ENCODE data around the gene LDLRAD3.
"Not testable (repeated sequence)": the region's sequence is repeated elsewhere in the genome, so short reads cannot be mapped to it uniquely, and the experiment has no call there.

Gene LDLRAD3

DNA sequence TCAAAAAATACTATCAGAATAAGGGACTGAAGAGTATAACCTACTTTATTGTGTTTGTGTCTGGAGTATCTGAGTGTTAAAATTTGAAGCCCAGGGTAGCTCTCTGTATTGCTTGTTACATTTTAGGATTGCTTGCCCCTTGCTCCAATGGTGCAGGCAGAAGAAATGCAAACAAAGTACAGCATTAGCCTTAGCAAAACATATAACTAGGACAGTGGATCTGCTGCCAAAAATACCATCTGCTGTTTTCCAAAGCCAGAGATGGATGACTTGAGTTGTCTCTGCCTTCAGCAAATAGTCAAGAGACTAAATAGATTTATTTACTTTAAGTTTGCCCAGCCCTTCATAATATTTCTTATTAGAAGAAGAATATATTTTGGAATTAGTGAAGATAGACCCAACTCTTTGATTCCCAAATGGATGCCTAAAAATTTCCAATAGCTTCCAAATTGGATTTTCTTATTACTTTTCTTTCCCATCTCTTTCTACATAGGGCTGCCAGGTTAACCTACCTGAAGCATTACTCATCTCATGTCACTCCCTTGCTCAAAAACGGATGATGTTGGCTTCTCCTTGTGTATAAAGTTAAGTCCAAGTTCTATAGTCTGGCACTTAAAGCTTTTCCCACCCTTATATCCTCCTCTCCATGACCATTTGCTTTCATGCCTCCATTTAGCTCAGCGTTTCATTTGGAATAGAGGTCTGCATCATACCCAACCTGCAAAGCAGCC, 66.3 kb downstream of the LDLRAD3 start:
- DNase-seq (ENCODE audit: low read depth, low spot score), result no peak
- H3K4me3 ChIP-seq (ENCODE audit: low read length), result no peak overlapping the region

DNA sequence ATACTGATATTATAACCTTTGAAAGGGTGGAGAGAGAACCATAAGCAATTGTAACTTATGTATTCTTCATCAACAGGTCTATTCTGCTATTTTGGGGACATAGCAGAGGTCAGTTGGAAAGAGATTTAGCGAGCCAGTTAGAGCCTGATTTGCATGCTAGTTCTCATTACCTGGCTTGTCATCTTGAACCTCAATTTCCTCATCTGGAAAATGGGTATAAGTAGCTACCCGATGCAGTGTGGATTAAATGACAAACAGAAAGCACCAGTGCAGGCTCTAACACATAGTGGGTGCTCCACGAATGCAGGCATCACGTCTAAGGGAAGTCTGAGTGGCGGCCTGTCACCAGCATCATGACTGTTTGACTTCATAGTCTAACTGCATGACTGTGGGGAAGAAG, 67.7 kb downstream of the LDLRAD3 start:
- H3K4me3 ChIP-seq (ENCODE audit: low read length), result no peak overlapping the region
- no peak for DNase-seq (ENCODE audit: low read depth, low spot score)

DNA sequence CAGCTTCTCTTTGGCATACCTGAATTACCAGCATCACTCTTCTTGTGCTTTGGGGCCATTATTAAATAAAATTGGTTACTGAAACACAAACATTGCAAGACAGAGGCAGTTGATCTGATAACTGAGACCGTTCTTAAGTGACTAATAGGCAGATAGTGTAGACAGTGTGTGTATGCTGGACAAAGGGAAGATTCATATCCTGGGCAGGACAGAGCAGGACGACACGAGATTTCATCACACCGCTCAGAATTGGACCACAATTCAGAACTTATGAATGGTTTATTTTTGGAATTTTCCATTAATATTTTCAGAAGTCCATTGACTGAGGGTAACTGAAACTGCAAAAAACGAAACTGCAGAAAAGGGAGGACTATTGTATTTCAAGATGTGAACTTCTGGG, 68.6 kb downstream of the LDLRAD3 start:
- H3K4me3 ChIP-seq (ENCODE audit: low read length), result no peak overlapping the region
- no peak for DNase-seq (ENCODE audit: low read depth, low spot score)

DNA sequence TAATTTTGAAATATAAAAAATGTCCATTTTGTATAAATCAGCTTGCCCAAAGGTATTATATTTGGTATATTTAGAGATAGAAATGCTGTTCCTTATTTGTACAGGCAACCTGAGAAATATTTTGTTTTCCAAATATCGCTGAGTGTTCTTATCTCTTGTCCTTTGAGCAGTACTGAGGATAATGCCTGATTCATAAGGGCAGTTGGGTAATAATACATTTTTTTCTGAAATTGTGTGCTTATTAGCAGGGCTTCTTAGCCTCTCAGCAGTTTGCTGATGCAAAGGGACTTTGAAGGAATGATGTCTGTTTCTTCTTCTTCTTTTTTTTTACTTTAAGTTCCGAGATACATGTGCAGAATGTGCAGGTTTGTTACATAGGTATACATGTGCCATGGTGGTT, 69.1 kb downstream of the LDLRAD3 start:
- H3K4me3 ChIP-seq (ENCODE audit: low read length), result no peak overlapping the region
- DNase-seq (ENCODE audit: low read depth, low spot score), result no peak

DNA sequence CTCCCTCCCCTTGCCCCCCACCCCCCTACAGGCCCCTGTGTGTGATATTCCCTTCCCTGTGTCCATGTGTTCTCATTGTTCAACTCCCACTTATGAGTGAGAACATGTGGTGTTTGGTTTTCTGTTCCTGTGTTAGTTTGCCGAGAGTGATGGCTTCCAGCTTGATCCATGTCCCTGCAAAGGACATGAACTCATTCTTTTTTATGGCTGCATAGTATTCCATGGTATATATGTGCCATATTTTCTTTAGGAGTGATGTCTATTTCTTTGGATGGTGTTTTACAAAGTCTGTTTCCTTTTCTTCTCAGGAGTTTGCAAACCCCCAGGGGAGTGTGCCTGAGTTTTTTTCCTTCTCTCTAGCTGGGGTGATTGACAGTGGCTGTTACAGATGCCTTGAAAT, 69.6 kb downstream of the LDLRAD3 start:
- DNase-seq (ENCODE audit: low read depth, low spot score); H3K4me3 ChIP-seq (ENCODE audit: low read length): not testable (repeated sequence)

DNA sequence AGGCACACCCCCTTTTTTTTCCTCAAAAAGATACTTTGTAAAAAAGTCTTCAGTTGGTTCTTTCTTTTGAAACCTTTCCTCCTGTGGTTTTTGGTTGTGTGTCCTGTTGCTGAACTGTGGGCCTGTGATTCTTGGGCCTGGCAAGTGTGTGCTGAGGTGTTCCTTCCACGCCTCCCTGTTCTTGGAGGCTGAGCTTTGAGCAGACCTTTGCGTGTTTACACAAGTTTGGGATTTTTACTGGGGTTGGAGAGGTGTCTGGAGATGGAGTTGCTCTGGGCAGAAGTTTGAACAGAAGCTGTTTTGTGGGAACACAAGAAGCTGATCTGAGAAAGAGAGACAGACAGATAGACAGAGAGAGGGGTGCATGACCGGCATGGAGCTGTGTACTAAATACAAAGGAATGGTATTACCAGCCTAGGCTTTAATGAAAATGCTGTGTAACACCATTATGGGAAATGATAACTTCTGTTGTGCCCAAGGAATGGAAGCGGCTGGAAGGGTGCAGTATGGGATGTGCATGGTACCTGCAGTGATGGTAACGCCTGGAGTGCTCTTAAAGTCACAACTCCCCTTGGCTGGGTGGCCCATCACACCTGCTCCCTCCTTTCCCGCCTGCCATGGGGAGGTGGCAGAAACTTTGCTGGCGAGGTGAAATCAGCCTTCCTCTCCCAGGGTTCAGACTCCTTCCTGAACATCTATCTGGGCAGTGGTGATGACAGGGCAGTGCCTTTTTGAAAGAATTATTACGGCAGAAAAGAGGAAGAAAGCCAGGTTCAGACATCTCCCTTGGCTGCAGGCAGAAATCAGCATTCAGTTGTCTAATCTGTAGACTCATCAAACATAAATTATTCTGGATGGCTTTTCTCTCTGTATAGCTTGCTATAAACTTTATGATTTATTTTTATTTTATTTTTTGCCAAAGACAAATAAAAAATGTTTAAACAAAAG, 70.4 kb downstream of the LDLRAD3 start:
- DNase-seq (ENCODE audit: low read depth, low spot score), result no peak
- no peak overlapping the region for H3K4me3 ChIP-seq (ENCODE audit: low read length)

DNA sequence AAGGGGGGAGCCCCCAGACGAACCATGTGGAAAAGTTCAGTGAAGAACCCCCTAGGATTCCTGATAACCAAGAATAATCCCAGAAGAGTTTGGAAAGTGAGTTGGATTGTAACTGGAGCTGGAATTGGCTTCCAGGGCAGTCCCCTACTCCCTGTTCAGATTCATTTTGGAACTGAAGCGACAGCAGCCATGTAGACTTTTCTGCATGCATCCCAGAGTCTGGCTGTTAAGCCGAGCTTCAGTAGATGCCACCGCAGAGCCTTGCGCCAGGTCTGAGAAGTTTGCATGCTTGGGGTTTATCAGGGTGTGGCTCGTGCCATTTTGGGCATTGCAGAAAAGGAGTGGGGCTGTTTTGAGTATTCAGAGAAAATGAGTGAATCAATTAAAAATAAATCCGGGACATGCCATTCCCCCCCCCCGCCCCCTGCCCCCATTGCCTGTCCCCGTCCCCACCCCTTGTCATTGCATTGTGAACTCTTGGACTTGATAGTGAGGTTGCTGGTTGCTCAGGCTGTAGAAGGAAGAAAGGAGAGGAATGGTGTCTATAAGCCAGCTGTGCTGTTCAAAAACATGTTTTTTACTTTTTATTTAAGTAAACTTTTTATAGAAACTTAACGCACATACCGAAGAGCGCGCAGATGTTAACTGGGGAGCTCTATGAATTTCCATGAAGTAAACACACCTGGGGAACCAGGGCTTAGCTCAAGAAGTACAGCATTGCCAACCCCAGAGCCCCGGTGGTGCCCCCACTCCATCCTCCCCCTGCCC, 71.2 kb downstream of the LDLRAD3 start:
- DNase-seq (ENCODE audit: low read depth, low spot score), result no peak
- no peak overlapping the region for H3K4me3 ChIP-seq (ENCODE audit: low read length)

DNA sequence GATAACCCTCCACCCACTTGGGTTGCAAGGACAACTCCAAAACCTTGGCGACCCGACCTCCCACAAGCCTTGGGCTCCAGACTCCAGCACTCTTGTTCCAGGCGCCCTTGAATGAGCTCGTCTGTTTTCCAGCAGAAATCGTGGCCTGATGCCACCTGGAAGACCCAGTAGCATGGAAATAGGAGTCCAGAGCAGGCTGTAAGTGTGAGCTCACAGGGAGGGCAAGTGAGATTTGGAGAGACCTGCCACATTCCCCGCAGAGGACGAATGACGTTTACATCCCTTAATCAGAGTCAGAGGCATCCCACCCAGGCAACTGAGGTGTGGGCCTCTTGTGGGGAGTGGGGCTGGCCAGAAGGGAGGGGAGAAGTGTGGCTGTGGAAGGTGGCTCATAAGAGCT, 71.9 kb downstream of the LDLRAD3 start:
- no peak overlapping the region for H3K4me3 ChIP-seq (ENCODE audit: low read length)

DNA sequence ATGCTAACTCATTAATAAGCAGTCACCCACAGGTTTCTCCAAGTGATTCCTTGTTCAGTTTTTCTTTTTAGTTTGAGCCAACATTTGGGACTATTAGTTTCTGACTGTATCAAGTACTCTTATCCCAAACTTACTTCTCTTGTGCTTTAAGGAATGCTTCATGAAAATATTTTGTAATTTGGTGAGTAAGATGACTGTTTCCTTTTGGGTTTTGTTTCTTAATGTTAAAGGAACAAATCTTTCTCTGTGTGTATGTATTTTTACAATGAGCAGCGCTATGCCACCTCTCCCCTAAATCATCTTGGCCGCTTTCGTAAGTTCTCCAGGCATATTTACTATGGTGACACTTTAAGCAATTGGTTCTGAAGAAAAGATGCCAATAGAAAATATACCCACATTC, 72.4 kb downstream of the LDLRAD3 start:
- no peak overlapping the region for H3K4me3 ChIP-seq (ENCODE audit: low read length)
- DNase-seq (ENCODE audit: low read depth, low spot score), result no peak

More for the DNA sequence above, 71.9 kb downstream of the LDLRAD3 start:
- no peak for DNase-seq (ENCODE audit: low read depth, low spot score)

DNA sequence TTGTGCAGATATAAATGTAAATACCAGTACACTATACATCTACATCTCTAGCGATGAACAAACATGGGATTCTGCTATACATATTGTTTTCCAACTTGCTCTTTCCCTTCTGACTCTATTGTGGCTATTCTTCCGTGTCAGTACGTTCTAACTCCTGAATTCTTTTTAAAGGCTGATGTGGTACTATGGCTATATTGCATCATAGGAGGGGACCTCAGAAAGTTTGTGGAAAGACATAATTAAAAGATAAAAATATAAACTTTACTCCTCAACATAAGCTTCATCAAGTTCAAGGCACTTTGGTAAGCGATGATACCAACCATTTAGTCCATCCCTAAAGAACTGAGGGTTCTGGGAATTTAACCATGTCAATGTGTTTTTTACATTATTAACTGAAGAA, 72.8 kb downstream of the LDLRAD3 start:
- H3K4me3 ChIP-seq (ENCODE audit: low read length), result no peak overlapping the region
- no peak for DNase-seq (ENCODE audit: low read depth, low spot score)

DNA sequence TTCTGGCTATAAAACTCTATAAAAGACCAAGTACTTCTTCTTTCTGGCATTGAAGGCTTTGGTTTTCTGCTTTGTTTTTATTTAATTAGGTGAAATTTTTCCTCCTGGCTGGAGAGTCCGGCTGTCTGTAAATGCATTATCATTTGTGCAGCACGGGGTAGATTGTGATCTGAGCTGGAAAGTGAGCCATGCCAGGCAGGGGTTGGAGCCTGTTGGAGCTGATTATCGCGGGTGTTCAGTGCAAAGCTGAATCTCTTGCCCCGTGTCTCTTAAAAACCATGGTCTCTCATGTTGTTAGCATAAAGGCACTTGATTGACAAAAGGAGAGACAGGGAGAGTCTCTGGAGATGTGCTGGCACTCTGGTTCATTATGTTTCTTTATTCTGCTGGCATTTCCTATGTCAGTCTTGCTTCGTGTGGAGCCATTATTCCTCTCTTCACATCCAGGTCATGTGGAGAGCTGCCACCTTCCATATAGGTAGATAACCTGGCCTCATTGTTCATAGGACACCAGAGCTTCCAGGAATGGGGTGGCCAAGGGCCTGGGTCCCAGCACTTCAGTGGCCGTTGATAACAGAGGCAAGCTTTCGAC, 75.2 kb downstream of the LDLRAD3 start:
- DNase-seq (ENCODE audit: low read depth, low spot score), result no peak
- H3K4me3 ChIP-seq (ENCODE audit: low read length), result no peak overlapping the region

DNA sequence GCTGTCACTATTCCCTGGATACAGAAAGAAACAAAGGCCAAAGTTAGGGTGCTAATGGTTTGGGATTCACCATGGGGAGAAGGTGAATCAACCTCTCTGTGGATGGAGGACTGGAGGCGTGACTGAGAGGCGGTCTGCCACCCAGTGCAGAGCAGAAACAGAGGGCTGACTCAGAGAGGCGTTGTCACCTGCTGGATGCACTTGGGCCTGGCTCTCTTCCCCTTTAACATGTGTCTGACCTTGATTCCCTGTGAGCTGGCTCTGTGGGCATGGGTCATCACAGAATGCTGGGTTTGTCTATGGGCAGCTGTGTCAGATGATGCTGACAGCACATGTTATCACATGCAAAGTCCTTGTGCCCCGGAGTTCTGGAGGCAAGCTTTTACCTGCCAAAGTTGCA, 75.9 kb downstream of the LDLRAD3 start:
- no peak for DNase-seq (ENCODE audit: low read depth, low spot score)
- H3K4me3 ChIP-seq (ENCODE audit: low read length), result no peak overlapping the region

DNA sequence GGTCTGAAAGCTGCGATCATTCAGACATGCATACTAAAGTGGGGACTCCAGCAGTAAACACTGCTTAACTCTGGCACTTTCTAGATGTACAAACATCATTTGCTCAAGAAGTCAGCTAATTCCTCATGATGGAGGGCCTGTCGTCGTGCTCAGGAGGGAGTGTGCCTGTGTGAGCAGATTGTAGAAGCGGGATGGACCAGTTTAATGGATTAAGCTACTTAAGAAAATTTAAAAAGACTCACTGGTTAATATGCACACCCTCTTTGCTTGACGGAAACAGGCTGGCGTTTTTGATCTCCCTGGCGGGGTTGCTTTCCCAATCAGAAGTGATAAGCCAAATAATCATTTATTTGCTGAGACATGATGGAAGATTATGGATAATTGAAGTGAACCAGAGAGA, 79.0 kb downstream of the LDLRAD3 start:
- H3K4me3 ChIP-seq (ENCODE audit: low read length), result no peak overlapping the region
- no peak for DNase-seq (ENCODE audit: low read depth, low spot score)

DNA sequence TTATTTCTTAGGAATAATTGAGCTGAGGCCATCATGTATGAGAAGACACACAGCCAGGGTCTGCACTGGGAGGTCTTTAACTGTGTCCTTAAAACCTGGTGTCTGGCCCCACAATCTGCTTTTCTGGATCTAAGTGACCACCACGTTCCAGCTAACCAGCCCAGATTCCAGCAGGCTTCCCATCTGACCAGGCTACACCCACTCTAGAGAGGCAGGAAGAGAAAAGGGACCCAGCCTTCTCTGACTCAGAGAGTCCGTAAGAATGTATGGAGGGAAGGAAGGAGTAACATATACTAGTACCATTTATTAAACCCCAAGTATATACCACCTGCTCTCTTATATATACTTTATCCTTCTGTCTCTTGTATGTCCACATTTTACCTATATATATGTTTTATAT, 80.1 kb downstream of the LDLRAD3 start:
- H3K4me3 ChIP-seq (ENCODE audit: low read length), result no peak overlapping the region
- DNase-seq (ENCODE audit: low read depth, low spot score), result no peak

DNA sequence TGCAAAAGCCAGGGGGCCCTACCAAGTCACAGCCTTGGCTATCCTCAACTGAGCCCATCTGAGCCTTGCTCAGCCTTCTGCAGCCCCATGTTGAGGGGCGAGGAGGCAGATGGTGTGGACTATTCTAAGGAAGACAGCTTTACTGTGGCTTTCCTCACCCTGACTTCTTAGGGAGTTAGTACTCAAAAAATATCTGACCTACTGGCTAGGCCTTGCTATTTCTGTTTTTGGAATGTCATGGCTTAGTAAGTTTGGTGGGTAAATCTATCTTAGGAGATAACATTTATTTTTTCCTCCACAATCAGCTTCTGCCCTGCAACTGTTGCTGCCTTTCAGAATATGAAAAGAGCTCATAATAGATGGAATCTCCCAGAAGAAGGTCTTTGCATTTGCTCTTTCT, 80.9 kb downstream of the LDLRAD3 start:
- no peak overlapping the region for H3K4me3 ChIP-seq (ENCODE audit: low read length)
- DNase-seq (ENCODE audit: low read depth, low spot score), result no peak

DNA sequence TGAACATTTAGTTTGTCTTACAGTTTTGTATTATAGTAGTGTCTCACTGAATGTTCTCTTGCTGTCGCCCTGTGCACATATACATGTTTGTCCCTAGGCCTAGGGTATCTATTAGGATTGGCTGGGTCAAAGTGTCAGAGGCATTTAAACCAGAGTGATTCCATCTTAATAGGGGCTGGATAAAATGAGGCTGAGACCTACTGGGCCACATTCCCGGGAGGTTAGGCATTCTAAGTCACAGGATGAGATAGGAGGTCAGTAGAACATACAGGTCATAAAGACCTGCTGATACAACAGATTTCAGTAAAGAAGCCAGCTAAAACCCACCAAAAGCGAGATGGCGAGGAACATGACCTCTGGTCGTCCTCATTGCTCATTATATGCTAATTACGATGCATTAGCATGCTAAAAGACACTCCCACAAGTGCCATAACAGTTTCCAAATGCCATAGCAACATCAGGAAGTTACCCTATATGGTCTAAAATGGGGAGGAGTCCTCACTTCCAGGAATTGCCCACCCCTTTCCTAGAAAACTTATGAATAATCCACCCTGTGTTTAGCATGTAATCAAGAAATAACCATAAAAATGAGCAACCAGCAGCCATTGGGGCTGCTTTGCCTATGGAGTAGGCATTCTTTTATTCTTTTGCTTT, 82.6 kb downstream of the LDLRAD3 start:
- H3K4me3 ChIP-seq (ENCODE audit: low read length), result no peak overlapping the region
- no peak for DNase-seq (ENCODE audit: low read depth, low spot score)

DNA sequence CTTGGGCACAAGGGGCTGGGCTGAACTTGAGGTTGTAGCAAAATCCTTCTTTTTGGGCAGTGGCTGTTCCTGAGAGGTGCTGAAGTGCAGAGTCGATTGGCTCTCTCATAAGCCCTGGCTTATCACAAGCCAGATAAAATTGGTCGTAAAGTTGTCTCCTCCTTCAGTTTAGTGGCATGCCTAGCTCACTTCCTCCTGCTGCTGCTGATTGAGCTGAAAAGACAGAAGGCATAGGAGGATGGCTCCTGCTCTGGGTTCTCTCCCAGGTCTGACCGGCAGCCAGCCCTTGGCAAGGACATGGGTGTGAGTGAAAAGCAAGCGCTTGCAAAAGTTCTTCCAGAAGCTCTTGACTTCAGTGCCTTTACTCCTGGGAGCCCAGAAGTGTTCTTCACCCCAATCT, 83.9 kb downstream of the LDLRAD3 start:
- no peak for DNase-seq (ENCODE audit: low read depth, low spot score)
- H3K4me3 ChIP-seq (ENCODE audit: low read length), result no peak overlapping the region

DNA sequence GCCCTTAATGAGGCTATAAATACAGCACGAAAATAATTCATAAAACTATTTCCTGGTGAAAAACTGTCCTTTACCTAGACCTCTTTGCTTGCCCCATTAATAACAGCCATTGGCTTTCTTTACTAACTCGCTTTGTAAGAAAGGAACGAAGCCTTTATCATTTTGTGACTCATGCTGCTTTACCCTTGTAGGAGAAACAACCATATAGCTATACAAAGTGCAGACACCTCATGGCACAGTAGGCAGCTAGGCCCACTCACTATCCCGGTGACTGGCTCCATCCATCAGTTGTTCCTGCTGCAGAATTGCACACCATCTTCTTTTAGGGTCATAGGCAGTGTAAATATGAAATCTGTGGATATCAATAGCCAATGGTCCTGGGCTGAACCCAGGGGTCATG, 85.8 kb downstream of the LDLRAD3 start:
- no peak overlapping the region for H3K4me3 ChIP-seq (ENCODE audit: low read length)
- no peak for DNase-seq (ENCODE audit: low read depth, low spot score)

DNA sequence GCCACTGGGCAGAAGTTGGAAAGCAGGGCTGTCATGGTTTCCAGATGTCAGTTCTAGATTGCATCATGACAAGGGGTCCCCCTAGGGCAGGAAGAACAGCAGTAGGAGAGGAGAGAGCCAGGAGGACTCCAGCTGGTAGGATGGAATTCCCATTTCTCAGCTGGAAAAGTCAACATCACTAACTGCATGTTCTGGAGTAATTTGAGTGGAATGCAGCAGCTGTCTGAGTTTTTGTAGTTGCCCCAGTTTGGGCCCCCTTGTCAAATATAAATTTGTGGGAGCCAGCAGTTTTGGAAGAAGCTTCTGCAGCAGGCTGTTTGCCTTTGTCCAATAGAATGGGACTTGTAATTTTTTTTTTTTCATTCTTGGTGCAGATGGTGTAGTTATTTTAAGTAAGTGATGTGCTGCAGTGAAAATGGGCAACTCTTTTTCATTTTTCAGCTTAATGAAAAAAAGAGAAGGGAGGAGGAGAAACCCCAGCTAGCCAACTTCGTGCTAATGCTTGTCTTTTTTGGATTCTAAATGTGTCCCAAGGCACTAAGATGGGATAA, 86.9 kb downstream of the LDLRAD3 start:
- no peak for DNase-seq (ENCODE audit: low read depth, low spot score)
- H3K4me3 ChIP-seq (ENCODE audit: low read length), result no peak overlapping the region
